COLO668 (cell line): Measurements from ENCODE around the gene SNCB.

ENCODE experiments used
- DNase-seq: peaks from one replicate; lab custom pipeline; 2025; ENCODE audit not compliant: unreplicated experiment; lab: John Stamatoyannopoulos, UW

Gene SNCB

DNA sequence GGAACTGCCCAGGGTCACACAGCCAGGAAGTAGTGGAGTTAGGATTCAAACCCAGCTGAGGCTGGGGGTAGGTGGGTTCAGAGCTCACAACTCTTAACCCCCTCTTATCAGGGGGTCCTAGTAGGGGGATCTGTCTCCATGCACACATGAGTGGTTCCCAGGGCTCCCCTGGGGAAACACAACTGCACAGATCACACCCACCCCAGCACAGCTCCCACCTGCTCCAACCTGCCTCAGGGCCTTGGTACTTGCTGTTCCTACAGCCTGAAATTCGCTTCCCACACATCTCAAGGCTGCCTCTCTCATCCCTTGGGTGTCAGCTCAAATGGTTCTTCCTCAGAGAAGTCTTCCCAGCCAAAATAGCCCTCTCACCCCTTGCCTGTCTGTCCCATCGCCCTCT is 4.8 kb downstream of the SNCB start:
- no peak for DNase-seq

DNA sequence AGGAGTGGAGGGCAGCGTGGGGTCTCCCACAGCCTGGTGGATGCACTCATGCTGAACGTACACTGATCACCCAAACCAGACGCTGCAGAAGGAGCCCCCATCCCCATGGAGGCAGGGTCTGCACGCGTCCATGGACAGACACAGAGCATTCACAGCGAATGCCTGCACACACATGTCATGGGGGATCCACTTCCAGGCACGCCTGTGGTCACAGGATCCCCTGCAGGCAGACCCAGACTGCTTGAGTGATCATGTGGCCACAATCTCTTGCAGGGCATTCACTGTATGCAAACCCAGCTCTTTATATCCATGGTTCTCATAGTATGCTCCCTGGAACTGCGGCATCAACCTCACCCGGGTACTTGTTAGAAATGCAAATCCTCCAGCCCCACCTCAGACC is 5.4 kb downstream of the SNCB start:
- DNase-seq: no peak

DNA sequence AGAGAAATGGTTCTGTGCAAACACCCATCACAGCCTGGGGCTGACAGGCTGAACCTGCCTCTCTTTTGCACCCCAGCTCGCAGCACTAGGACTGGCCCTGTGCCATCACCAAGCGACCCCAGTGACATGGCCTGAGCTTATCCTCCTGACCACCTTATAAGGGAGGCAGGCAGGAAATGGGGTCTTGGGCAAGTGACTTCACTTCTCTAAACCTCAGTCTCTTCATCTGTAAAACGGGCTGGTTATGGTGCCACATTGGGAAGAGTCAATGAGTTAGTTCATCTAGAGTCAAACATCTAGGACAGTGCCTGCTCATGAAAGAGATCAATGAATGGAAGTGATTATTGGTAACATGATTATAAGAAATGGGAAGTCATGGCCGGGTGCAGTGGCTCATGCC is 6.2 kb downstream of the SNCB start:
- no peak for DNase-seq

DNA sequence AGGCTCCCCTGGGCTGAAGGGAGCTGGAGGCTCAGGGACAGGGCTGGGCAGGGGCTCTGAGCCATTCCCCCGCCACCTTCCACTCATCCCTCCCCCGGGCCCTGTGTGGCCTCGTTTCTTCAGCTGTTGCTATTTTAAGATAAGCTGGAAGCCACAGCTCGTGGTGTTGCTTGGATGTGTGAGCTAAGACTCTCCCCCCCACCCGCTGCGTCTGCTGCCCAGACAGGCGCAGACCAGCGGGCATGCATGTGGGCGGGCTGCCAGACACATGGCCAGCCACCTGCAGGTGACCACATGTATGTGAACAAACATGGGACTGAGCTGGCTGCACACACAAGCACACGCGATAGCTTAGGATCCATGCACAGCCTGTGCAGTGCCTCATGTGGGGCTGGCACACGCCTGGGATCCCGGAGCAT is 8.7 kb downstream of the SNCB start:
- DNase-seq: no peak

DNA sequence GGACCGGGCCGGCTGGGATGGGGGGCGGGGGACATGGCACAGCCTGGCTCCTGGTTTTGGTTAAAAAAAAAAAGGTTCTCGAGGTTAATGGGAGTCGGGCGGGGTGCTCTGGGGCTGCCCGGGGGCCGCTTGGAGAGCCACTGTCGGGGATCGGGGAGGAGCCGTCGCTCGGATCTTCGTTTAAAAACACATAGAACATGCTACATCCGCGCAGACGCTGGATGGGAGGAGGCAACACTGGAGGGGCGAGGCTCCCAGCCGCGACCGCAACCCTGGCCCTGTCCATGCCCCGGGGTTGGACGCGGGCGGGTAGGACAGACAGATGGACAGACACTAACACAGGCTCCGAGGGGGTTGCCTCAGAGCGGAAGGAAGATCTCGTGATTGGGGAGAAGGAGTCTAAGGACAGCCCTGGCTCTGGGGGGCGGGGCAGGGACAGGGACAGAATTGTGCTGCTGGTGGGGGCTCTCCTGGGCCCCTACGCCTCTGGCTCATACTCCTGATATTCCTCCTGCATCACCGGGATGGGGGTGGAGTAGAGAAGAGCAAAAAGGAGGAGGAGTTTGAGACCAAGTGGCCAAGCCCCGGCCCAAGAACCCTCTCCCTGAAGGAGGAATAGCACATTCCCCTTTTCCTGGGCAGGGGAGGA is 9.9 kb downstream of the SNCB start:
- DNase-seq: peak; percentile 8

DNA sequence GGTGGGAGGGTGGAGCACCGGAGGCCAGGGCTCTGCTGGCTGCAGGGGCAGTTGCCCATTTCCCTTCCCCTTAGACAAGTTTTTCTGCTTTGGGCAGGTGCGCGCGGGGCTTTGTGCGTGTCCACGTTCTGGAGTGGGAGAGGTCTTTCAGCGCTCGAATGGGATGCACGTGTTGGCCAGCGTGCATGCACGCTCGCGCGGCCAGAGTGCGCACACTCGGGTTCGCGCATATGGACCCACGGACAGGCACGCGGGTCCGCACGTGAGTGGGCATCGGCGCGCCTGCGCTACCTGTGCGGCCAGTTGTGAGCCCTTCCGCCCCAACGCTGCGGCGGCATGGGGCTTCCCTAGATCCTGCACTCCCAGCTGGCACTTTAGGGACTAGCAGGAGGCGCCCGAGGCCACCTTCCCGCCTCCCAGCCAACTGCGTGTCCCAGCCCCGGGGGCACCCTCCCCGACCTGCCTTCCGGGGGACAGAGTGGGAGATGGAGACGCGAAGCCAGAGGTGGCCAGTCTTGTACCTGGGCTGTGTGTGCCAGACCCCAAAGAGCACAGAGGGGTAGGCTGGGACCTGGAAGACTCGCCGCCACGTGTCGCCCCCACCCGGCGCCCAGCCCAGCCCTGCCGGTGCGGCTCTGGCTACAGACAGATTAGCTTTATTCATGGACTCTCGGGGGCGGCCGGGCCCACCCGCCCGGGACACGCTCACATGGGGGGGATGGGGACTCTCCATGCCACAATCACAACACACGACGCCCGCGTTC is 10.6 kb downstream of the SNCB start:
- DNase-seq: peak; percentile 31

DNA sequence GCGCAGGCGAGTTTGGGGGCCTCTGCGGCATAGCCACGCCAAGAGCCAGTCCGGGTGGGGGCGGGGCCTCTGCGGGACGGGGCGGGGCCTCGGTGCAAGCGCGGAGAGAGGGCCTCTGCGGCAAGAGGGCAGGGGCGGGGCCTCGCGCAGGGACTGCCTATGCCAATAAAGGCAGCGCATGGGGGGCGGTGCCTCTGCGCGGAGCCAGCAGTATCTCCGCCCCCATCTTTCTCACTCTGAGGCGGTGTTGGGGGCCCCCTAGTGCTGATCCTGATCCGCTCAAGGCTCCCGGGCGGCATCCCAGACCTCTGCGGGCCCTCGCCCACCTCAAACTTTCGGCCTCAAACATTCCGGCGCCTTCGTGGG is 11.1 kb downstream of the SNCB start:
- DNase-seq: peak; percentile 86

DNA sequence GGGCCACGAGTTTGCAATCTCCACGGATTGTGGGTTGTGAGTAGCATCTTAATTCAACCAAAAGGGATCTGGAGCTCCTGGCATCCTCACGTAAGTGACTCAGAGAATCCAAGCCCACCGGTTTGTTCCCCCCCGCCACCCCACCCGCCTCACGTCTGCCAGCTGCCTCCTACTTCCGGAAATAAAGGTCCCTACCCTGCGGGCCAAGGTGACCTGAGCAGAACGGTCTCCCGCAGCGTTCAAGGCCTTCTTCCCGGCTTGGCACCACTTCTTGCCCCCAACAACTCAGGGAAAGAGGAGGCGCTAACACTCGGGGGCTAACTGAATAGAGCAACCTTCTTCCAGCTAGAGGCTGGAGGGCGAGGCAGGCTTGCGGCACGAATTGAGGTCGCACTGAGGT is 11.6 kb downstream of the SNCB start:
- no peak for DNase-seq

DNA sequence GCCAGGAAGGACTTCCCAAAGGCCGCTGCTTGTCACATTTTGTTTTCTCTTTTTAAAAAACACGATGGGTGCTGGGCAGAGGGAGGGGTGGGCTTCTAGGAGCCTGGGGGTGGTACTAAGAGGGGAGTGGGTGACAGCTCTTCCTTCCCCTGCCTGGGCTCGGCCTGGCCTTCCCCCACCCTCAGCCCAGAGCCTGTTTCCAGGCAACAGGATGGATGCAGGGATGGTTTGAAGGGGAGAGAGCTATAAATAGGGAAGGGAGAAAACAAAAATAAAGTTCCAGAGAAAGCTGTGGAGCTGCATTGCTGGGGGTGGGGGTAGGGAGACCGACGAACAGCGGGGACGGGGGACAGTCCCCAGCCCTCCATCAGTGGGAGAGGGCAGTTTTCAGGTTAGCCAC is 13.8 kb downstream of the SNCB start:
- DNase-seq: no peak

DNA sequence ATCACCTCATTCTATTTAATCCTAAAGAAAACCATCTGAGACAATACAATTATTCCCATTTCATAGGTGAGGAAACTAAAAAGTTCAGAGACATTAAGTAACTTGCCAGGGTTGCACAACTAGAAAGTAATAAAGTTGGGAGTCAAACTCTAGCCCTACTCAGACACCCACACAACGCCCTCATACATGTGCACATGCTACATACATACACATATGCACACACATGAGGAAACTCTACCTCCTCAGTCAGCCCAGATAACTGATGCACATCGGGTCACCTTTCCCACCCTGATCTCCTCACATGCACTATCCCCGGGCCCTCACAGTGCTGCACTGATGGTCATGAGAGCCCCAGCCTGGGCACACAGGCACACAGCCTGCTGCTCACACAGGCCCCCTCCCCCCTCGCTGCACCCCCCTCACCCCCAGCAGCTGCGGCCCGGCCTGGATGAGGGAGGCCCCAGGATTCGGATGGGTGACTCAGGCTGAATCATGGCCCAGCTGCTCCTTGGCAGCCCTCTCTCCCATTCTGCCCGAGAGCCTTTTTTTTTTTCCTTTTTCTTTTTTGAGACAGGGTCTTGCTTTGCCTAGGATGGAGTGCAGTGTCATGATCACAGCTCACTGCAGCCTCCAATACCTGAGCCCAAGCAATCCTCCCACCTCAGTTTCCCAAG is 15.4 kb downstream of the SNCB start:
- DNase-seq: peak; percentile 47

DNA sequence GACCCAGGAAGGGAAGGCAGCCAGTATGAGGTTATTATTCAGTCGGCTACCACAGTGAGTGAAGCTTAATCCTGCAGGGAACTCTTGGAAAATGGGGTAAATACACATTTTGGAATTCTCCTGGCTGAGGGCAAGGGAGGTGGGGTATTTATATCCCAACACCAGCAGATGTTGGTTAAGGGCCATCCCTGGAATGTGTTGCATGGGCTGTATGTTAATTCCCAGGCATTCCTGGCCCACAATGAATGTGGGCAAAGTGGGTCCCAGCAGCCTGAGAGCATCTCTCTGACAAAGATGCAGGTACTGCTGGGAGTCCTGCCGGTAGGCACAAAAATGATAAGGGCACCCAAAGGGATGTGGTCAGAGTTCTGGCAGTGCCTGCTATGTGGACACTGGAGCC is 17.5 kb downstream of the SNCB start:
- DNase-seq: no peak

DNA sequence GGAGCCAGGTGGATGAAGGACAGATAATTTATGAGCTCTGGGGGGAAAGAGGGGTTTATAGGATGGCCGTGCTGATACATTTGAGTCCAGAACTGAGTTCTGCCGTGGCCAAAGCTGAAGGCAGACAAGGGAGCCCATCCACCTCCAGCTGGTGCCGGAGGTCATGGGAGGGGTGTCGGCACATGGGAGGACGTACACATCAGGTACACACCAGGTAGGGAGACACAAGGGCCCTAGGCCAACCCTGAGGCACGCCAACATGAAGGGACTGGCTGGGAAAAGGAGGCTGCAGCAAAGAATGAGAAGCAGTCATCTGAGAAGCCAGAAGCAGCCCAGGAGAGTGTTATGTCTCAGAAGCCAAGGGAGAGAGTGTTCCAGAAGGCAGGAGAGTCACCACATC is 18.3 kb downstream of the SNCB start:
- no peak for DNase-seq

DNA sequence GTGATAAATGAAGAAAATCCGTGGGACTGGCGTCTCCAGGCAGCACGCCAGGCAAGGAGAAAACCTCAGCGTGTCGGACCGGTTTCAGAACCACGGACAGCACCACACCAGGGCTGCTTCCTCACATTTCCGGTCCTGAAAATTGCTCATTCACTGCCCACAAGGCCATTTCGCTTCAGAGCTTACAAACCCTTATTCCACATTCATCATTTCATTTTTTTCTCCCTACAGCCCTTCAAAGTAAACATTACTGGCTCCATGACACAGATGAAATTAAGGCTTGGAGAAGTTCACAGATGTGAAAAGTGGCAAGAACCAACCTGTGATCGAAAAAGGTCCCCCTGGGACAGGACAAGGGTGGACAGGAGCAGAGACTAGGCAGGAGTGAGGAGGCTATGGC is 18.9 kb downstream of the SNCB start:
- no peak for DNase-seq

DNA sequence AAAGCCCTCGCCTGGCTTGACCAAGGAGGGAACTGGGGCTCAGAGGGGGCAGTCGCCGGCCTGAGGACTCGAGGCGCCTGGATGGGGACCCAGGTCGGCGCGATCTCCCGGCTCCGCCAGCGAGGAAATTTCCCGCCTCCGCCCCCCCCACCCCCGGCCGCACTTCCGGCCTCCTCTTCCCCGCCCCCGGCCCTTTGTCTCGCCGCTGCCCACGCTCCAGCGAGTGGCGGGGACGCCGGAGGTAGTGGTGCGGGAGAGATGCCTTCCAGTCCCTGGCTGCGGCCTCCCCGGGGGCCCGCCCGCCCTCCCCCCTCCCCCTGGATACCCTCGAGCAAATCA is 19.9 kb downstream of the SNCB start:
- peak; percentile 54 for DNase-seq

DNA sequence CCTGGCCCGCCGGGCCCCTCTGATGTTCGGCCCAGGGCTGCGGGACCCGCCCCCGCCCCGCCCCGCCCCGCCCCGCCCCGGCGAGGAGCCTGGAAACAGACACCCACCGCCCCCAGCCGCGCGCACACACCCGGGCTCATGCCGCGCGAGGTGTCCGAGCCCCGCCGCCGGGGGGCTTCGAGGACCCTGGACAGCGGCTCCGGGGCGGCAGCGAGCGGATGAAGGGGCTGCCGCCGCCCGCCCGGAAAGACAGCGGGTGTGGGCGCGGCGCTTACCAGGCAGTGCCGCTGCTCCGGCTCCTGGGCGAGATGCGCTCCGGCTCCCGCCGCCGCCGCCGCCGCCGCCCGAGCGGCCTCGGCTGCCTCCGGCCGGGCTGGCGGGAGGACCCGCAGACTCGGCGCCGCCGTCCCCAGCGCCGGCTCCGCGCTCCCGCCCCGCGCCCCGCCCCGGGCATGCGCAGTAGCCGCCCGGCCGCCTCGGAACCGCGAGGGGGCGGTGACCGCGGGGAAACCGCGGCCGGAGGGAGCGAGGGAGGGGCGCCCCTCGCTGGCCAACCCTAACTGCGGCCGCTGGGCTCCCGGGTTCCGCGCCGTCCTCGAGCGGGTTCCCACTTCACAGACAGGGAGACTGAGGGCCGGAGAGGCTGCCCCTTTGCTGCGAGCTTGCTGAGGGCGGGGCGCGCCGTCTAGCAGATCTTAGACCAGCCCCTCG is 20.5 kb downstream of the SNCB start, which contains the start of gene GPRIN1:
TSS of gene GPRIN1 (minus strand) at position 433 of the 711 bp plus-strand sequence. CDS start 10,322 bp downstream, outside the sequence.
- peak; percentile 79 for DNase-seq

DNA sequence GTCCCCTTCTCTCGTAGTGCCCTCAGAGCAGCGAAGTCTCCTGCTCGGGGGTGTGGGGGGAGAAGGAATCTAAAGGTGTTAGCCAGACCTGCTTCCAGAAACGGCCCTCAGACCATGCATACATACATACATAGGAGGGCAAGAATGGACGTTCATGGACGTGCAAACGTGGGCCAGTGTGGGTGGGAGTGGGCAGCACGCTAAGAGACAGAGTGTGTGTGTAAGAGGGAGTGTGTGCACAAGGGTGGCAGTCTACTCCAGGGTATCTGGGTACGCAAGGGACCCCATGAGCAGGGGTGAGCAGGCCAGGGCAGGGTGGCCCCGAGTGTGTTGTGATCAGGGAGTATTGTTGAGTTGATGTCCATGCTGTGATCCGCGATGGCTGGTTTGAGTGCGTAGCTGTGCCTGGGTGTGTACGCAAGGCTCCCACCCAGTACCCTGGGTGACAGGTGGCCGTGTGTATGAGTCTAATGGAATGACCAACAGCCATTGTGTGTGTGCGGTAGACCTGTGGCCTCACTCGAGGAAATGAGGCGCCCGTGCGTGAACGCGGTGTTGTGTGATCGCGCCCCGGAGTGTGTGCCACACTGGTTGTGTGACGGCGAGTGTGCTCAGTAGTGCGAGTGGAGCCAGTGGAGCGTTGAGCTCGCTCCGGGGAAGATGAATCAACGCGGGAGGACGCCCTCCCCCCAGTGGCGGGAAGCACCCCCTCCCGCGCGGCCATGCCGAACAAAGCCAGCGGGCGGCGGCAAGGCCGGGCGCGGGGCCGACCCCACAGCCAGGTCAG is 21.2 kb downstream of the SNCB start:
- DNase-seq: peak; percentile 51

DNA sequence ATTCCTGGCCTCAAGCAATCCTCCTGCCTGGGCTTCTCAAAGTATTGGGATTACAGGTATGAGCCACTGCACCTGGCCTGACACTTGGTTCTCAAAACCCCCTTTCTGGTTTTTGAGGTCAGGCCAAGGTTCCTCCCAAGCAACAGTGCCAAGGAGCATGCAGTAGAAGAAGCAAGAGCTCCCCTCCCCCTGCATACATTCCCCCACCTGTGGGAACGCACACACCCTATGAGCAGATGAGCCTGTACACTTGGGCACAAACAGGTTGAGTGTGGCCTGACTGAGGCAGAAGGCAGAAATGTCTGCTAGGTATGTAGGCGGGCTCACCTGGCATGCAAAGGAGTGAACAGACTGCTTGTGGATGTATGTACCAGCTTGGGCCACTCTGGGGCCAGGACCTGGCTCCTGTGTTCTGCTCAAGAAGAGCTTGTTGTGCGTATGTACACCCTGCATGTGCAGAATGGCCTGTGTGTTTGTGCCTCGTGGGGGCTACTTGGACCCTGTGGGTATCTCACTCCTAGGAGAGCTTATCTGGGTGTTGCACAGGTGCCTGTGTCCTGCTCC is 22.1 kb downstream of the SNCB start:
- no peak for DNase-seq

DNA sequence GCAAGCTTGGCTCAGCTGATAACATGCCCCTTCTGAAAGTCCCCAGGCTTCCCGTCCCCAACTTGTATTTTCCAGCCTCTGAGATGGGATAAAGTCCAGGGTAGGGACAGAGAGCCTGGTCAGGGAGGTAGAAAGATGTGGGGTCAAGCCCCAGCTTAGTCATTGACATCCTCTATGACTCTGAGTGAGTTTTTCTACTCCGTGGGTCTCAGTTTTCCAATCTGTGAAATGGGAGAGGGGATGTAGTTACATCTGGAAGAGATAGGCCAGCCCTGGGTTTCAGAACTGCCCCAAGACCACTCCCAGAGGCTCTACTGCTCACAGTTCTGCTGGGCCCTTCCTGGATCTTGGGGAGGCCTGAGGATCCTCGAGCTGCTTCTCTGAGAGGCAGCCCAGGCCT is 23.5 kb downstream of the SNCB start:
- DNase-seq: no peak

DNA sequence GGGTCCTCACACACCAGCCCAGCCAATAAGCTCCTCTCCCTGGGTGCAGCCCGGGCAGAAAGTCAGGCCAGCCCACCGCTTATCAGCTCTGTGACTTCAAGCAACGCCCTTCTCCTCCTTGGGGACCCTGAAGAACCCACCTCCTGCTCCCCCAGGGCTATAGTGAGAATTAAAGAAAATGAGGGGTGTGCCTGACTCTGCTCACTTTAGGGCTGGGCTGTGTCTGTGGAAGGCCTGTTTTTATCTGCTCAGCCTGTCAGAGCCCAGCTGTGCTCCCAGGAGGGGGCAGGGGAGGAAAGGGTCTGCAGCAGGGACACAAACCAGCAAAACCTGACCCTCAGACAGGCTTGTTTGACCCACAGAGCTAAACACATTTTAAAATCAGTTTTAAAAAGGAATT is 24.3 kb downstream of the SNCB start:
- no peak for DNase-seq

DNA sequence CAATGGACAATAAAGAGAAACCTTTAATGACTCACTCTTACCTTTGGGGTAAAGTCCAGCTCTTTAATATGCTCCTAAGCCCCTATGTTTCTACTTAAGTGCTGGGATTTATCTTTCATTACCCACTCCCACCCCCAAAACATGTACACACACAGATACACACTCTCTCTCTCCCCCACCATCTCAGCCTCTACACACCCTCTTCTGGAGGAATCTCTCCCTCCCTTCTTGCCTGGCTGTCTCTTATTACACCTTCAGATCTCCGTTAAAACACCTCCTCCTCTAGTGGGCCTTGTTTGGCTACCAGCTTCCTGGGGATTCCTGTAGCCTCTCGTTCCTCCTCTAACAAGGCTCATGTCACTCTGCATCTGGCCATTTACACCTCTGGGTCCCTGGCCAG is 27.2 kb downstream of the SNCB start:
- no peak for DNase-seq
